ENCODE measurements around the gene PPP3CA.

Gene PPP3CA

GRCh38 chr4:101152521-101152920, 194.8 kb downstream of the PPP3CA start:
- TF ChIP-seq TAF1 (IDR thresholded peaks at IDR 0.05; ENCODE audit: low read depth) (no peak), NFIC (IDR thresholded peaks at IDR 0.05) (no peak), FOXM1 (IDR thresholded peaks at IDR 0.05; ENCODE audit: borderline replicate concordance, low read depth) (no peak), CEBPB (IDR thresholded peaks at IDR 0.05) (no peak), EGR1 (IDR thresholded peaks at IDR 0.05) (no peak), EP300 (IDR thresholded peaks at IDR 0.05; ENCODE audit: borderline replicate concordance) (no peak), ZBTB7A (IDR thresholded peaks at IDR 0.05; ENCODE audit: low read depth) (no peak), TCF12 (IDR thresholded peaks at IDR 0.05; ENCODE audit: low read depth) (no peak), CREB1 (IDR thresholded peaks at IDR 0.05; ENCODE audit: low read depth) (no peak), YY1 (IDR thresholded peaks at IDR 0.05; ENCODE audit: low read depth) (no peak), RAD21 (IDR thresholded peaks at IDR 0.05; ENCODE audit: low read depth) (no peak), TEAD4 (IDR thresholded peaks at IDR 0.05) (no peak)
- TF ChIP-seq, protein P1, sequence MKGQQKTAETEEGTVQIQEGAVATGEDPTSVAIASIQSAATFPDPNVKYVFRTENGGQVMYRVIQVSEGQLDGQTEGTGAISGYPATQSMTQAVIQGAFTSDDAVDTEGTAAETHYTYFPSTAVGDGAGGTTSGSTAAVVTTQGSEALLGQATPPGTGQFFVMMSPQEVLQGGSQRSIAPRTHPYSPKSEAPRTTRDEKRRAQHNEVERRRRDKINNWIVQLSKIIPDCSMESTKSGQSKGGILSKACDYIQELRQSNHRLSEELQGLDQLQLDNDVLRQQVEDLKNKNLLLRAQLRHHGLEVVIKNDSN (IDR thresholded peaks at IDR 0.05) = no peak
- TF ChIP-seq, protein P2, sequence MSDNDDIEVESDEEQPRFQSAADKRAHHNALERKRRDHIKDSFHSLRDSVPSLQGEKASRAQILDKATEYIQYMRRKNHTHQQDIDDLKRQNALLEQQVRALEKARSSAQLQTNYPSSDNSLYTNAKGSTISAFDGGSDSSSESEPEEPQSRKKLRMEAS (IDR thresholded peaks at IDR 0.05) = no peak
- TF ChIP-seq, protein P3, sequence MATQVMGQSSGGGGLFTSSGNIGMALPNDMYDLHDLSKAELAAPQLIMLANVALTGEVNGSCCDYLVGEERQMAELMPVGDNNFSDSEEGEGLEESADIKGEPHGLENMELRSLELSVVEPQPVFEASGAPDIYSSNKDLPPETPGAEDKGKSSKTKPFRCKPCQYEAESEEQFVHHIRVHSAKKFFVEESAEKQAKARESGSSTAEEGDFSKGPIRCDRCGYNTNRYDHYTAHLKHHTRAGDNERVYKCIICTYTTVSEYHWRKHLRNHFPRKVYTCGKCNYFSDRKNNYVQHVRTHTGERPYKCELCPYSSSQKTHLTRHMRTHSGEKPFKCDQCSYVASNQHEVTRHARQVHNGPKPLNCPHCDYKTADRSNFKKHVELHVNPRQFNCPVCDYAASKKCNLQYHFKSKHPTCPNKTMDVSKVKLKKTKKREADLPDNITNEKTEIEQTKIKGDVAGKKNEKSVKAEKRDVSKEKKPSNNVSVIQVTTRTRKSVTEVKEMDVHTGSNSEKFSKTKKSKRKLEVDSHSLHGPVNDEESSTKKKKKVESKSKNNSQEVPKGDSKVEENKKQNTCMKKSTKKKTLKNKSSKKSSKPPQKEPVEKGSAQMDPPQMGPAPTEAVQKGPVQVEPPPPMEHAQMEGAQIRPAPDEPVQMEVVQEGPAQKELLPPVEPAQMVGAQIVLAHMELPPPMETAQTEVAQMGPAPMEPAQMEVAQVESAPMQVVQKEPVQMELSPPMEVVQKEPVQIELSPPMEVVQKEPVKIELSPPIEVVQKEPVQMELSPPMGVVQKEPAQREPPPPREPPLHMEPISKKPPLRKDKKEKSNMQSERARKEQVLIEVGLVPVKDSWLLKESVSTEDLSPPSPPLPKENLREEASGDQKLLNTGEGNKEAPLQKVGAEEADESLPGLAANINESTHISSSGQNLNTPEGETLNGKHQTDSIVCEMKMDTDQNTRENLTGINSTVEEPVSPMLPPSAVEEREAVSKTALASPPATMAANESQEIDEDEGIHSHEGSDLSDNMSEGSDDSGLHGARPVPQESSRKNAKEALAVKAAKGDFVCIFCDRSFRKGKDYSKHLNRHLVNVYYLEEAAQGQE (IDR thresholded peaks at IDR 0.05; ENCODE audit: low read depth) = no peak

GRCh38 chr4:101148551-101148950, 198.8 kb downstream of the PPP3CA start:
- TF ChIP-seq, protein P2 (IDR thresholded peaks at IDR 0.05) = no peak
- TF ChIP-seq, protein P1 (IDR thresholded peaks at IDR 0.05) = no peak
- TF ChIP-seq YY1 (IDR thresholded peaks at IDR 0.05; ENCODE audit: low read depth) (no peak), TEAD4 (IDR thresholded peaks at IDR 0.05) (no peak), RAD21 (IDR thresholded peaks at IDR 0.05; ENCODE audit: low read depth) (no peak), TAF1 (IDR thresholded peaks at IDR 0.05; ENCODE audit: low read depth) (no peak), ZBTB7A (IDR thresholded peaks at IDR 0.05; ENCODE audit: low read depth) (no peak)

DNA sequence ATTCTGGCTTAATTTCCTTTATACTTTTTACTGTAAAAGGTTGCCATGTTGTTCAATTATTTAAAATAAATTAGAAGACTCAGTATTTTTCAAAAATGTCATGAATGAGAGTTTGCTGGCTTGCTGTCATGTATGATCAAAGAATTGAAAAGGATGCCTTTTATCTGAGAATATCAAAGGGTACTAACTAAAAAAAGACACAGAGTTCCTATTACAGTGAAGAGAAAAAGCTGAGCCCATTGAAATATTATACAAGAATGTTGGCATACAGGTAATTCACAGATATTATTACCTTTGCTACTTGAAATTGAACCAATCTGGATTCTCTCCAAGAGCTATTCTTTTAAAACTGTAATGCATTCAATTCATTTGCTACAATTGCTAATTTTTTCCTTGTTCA, 200.0 kb downstream of the PPP3CA start:
- TF ChIP-seq NFIC (IDR thresholded peaks at IDR 0.05) (no peak), TEAD4 (IDR thresholded peaks at IDR 0.05) (no peak), TAF1 (IDR thresholded peaks at IDR 0.05; ENCODE audit: low read depth) (no peak)
- TF ChIP-seq, protein P1 (IDR thresholded peaks at IDR 0.05) = no peak

GRCh38 chr4:101145021-101145420, 202.3 kb downstream of the PPP3CA start:
- TF ChIP-seq RAD21 (IDR thresholded peaks at IDR 0.05; ENCODE audit: low read depth) = no peak
- TF ChIP-seq CEBPB (IDR thresholded peaks at IDR 0.05) = no peak
- TF ChIP-seq EP300 (IDR thresholded peaks at IDR 0.05; ENCODE audit: borderline replicate concordance) = no peak
- TF ChIP-seq FOXM1 (IDR thresholded peaks at IDR 0.05; ENCODE audit: borderline replicate concordance, low read depth) = no peak

DNA sequence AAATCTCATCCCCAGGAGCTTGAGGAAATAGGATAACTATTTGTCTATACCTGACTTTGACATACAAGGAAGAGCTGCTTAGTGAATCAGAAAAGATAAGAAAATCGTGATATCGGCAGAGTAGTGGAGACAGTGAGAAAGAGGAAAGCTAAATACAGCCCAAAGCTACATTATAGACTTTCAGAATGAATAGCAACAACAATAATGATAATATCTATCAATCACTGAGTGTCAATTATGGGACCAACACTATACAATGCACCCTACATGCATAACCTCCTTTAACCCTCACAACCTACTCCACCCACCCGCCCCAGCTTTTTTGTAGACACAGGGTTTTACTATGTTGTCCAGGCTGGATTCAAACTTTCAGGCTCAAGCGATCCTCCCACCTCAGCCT, 205.1 kb downstream of the PPP3CA start:
- no peak for TF ChIP-seq EGR1 (IDR thresholded peaks at IDR 0.05)
- TF ChIP-seq TCF12 (IDR thresholded peaks at IDR 0.05; ENCODE audit: low read depth) = no peak
- no peak for TF ChIP-seq CREB1 (IDR thresholded peaks at IDR 0.05; ENCODE audit: low read depth)
- TF ChIP-seq TEAD4 (IDR thresholded peaks at IDR 0.05) = no peak
- TF ChIP-seq TAF1 (IDR thresholded peaks at IDR 0.05; ENCODE audit: low read depth) = no peak
- TF ChIP-seq, protein P2 (IDR thresholded peaks at IDR 0.05) = no peak
- no peak for TF ChIP-seq EP300 (IDR thresholded peaks at IDR 0.05; ENCODE audit: borderline replicate concordance)
- TF ChIP-seq, protein P3 (IDR thresholded peaks at IDR 0.05; ENCODE audit: low read depth) = no peak

GRCh38 chr4:101141855-101142254, 205.5 kb downstream of the PPP3CA start:
- TF ChIP-seq RAD21 (IDR thresholded peaks at IDR 0.05; ENCODE audit: low read depth) = no peak
- no peak for TF ChIP-seq CREB1 (IDR thresholded peaks at IDR 0.05; ENCODE audit: low read depth)
- TF ChIP-seq, protein P2 (IDR thresholded peaks at IDR 0.05) = no peak
- TF ChIP-seq TCF12 (IDR thresholded peaks at IDR 0.05; ENCODE audit: low read depth) = no peak
- no peak for TF ChIP-seq CEBPB (IDR thresholded peaks at IDR 0.05)
- no peak for TF ChIP-seq NFIC (IDR thresholded peaks at IDR 0.05)
- no peak for TF ChIP-seq YY1 (IDR thresholded peaks at IDR 0.05; ENCODE audit: low read depth)
- TF ChIP-seq TEAD4 (IDR thresholded peaks at IDR 0.05) = no peak
- no peak for TF ChIP-seq FOXM1 (IDR thresholded peaks at IDR 0.05; ENCODE audit: borderline replicate concordance, low read depth)
- no peak for TF ChIP-seq EGR1 (IDR thresholded peaks at IDR 0.05)
- TF ChIP-seq ZBTB7A (IDR thresholded peaks at IDR 0.05; ENCODE audit: low read depth) = no peak
- TF ChIP-seq TAF1 (IDR thresholded peaks at IDR 0.05; ENCODE audit: low read depth) = no peak
- TF ChIP-seq, protein P1 (IDR thresholded peaks at IDR 0.05) = no peak
- no peak for TF ChIP-seq EP300 (IDR thresholded peaks at IDR 0.05; ENCODE audit: borderline replicate concordance)
- TF ChIP-seq, protein P3 (IDR thresholded peaks at IDR 0.05; ENCODE audit: low read depth) = no peak
